ENCODE measurements around the gene MAN1C1. TPM values are rescaled to one million over a fixed set of nuclear protein-coding genes. Genes with fewer than 3 reads are reported as not detected.

Gene MAN1C1
- total and polyA plus RNA-seq, 2 donors (not counting 1 experiment from before 2014, with no cell fraction given), result 0.31 to 0.89 TPM

GRCh38 chr1:25617625-25618432, 1.2 kb downstream of the MAN1C1 start:
- POLR2A ChIA-PET, result no interaction called here
- no peaks in the 10 kb centered on the region for H3K79me2 ChIP-seq (ENCODE audit: control insufficient read depth, insufficient read depth, low read length)
- H3K9ac ChIP-seq (ENCODE audit: low read length), result peak overlapping the region; percentile 64
- no peak overlapping the region for H3K27ac ChIP-seq (ENCODE audit: low read length in 2 of 2)
- Mint-ChIP-seq H3K4me3 (peak overlapping the region; percentile 84), H3K27ac (no peak overlapping the region), H3K4me1 (peaks cover 23% of the 10 kb centered on the region), H3K9me3 (ENCODE audit: insufficient read depth) (no peaks in the 10 kb centered on the region), H3K27me3 (peaks cover 41% of the 10 kb centered on the region)
- no peaks in the 10 kb centered on the region for H3K36me3 ChIP-seq (replicated peaks in 1 of 2; ENCODE audit: control extremely low read depth in 1 of 2, control insufficient read depth in 1 of 2, extremely low read depth in 1 of 2, insufficient read depth in 2 of 2, low read length in 1 of 2)
- TF ChIP-seq EZH2 (IDR thresholded peaks at IDR 0.05; ENCODE audit: borderline replicate concordance, insufficient read depth, low read depth, low read length, poor library complexity, severe bottlenecking) (no peak), CTCF (IDR thresholded peaks at IDR 0.05) (no peak)
- H2AFZ ChIP-seq (ENCODE audit: insufficient read depth, low read depth, low read length, poor library complexity, severe bottlenecking), result peak overlapping the region; percentile 77
- WGBS (ENCODE audit: insufficient coverage), result 12% methylated on average over 65 of the region's 66 CpGs
- H3K4me2 ChIP-seq (replicated peaks; ENCODE audit: low read depth, low read length, poor library complexity, severe bottlenecking), result peak overlapping the region; percentile 100
- intact Hi-C loops (cut with micrococcal nuclease), result loop anchor here (2.0 to 10.0 kb wide), 4 partner anchors 69 to 373 kb away; partner anchors contain the start of genes MACO1, RSRP1 and SELENON
- no peaks in the 10 kb centered on the region for H4K20me1 ChIP-seq (ENCODE audit: control insufficient read depth, insufficient read depth, low read length, poor library complexity, severe bottlenecking)
- peaks cover 0 to 46% (median 24%) of the 10 kb centered on the region in 4 experiments for H3K27me3 ChIP-seq (replicated peaks in 1 of 4; ENCODE audit: control extremely low read depth in 1 of 4, control insufficient read depth in 3 of 4, insufficient read depth in 4 of 4, low read length in 3 of 4)
- CTCF ChIA-PET, result interaction anchor here (0.7 to 1.5 kb wide), 3 partner anchors 10 to 96 kb away, joined by 4 to 8 read pairs (median 5); no protein-coding TSS in a partner anchor
- DNase-seq (peak; percentile 56), ATAC-seq (ENCODE audit: low read depth) (no peak)
- peaks cover 8 to 22% of the 10 kb centered on the region in 2 donors for H3K4me1 ChIP-seq (ENCODE audit: control insufficient read depth in 2 of 2, insufficient read depth in 2 of 2, low read length in 2 of 2)
- H3K9me3 ChIP-seq (ENCODE audit: control extremely low read depth in 1 of 3, control insufficient read depth in 2 of 3, insufficient read depth in 1 of 3, low read length in 2 of 3), result no peaks in the 10 kb centered on the region
- peak overlapping the region in 4 of 5 experiments; percentile 42 to 78 (median 58) for H3K4me3 ChIP-seq (ENCODE audit: control extremely low read depth in 1 of 5, extremely low read depth in 1 of 5, insufficient read depth in 1 of 5, low read depth in 2 of 5, low read length in 4 of 5)

GRCh38 chr1:25618433-25618808, 1.8 kb downstream of the MAN1C1 start:
- no peak for ATAC-seq (ENCODE audit: low read depth)
- H3K4me2 ChIP-seq (replicated peaks; ENCODE audit: low read depth, low read length, poor library complexity, severe bottlenecking), result peak overlapping the region; percentile 100
- no peak overlapping the region for H3K9ac ChIP-seq (ENCODE audit: low read length)
- no peaks in the 10 kb centered on the region for H3K79me2 ChIP-seq (ENCODE audit: control insufficient read depth, insufficient read depth, low read length)
- Mint-ChIP-seq H3K27ac (peak overlapping the region; percentile 56), H3K9me3 (ENCODE audit: insufficient read depth) (no peaks in the 10 kb centered on the region), H3K27me3 (peaks cover 47% of the 10 kb centered on the region), H3K4me3 (peak overlapping the region; percentile 84), H3K4me1 (peaks cover 23% of the 10 kb centered on the region)
- H3K27me3 ChIP-seq (replicated peaks in 1 of 4; ENCODE audit: control extremely low read depth in 1 of 4, control insufficient read depth in 3 of 4, insufficient read depth in 4 of 4, low read length in 3 of 4), result peaks cover 0 to 49% (median 27%) of the 10 kb centered on the region in 4 experiments
- H3K27ac ChIP-seq (ENCODE audit: low read length in 2 of 2), result no peak overlapping the region
- no peaks in the 10 kb centered on the region for H4K20me1 ChIP-seq (ENCODE audit: control insufficient read depth, insufficient read depth, low read length, poor library complexity, severe bottlenecking)
- H3K36me3 ChIP-seq (replicated peaks in 1 of 2; ENCODE audit: control extremely low read depth in 1 of 2, control insufficient read depth in 1 of 2, extremely low read depth in 1 of 2, insufficient read depth in 2 of 2, low read length in 1 of 2), result no peaks in the 10 kb centered on the region
- no peak overlapping the region for H2AFZ ChIP-seq (ENCODE audit: insufficient read depth, low read depth, low read length, poor library complexity, severe bottlenecking)
- ChIA-PET POLR2A (no interaction called here), CTCF (interaction anchor here (0.7 to 1.5 kb wide), 4 partner anchors 10 to 191 kb away, joined by 4 to 8 read pairs (median 4); no protein-coding TSS in a partner anchor)
- intact Hi-C loops (cut with micrococcal nuclease), result loop anchor here (10.0 kb wide), 1 partner anchor 374 kb away; the partner anchor contains the start of gene RSRP1
- 90% methylated on average over 2 of the region's 4 CpGs for WGBS (ENCODE audit: insufficient coverage)
- H3K4me3 ChIP-seq (ENCODE audit: control extremely low read depth in 1 of 5, extremely low read depth in 1 of 5, insufficient read depth in 1 of 5, low read depth in 2 of 5, low read length in 4 of 5), result no peak overlapping the region
- no peak for DNase-seq
- H3K9me3 ChIP-seq (ENCODE audit: control extremely low read depth in 1 of 3, control insufficient read depth in 2 of 3, insufficient read depth in 1 of 3, low read length in 2 of 3), result no peaks in the 10 kb centered on the region
- TF ChIP-seq EZH2 (IDR thresholded peaks at IDR 0.05; ENCODE audit: borderline replicate concordance, insufficient read depth, low read depth, low read length, poor library complexity, severe bottlenecking) (no peak), CTCF (IDR thresholded peaks at IDR 0.05) (no peak)
- H3K4me1 ChIP-seq (ENCODE audit: control insufficient read depth in 2 of 2, insufficient read depth in 2 of 2, low read length in 2 of 2), result peaks cover 8 to 22% of the 10 kb centered on the region in 2 donors
